Measurements from ENCODE around the gene AGK.

- TF ChIP-seq POLR2A (IDR thresholded peaks at IDR 0.05) (no peak), CTCF (IDR thresholded peaks at IDR 0.05) (no peak)
Measured at GRCh38 chr7:141686074-141686473, 134.9 kb downstream of the AGK start.

All from lower leg skin (tissue), 3 donors.